ENCODE measurements around the gene SPOCK1.

Gene SPOCK1

GRCh38 chr5:137215780-137216179 is 283.3 kb downstream of the SPOCK1 start:
- no peak for DNase-seq

DNA sequence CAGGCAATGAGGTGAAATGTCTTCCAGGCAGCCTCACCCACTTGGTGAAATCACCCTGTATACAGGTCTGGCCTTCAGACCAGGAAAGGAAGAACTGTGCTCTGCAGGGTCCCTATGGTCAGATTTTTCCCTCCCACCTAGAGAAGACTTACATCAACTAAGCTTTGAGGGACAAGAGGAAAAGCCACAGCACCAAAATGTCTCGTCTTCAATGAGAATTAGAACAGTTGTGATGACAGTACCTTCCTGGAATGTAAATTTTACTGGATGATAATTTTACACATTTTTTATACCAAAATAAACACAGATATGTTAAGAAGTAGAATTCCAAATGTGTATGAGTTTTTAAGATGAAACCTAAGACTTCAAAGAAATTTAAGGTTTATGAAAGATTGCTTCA is 283.9 kb downstream of the SPOCK1 start:
- DNase-seq, result no peak

DNA sequence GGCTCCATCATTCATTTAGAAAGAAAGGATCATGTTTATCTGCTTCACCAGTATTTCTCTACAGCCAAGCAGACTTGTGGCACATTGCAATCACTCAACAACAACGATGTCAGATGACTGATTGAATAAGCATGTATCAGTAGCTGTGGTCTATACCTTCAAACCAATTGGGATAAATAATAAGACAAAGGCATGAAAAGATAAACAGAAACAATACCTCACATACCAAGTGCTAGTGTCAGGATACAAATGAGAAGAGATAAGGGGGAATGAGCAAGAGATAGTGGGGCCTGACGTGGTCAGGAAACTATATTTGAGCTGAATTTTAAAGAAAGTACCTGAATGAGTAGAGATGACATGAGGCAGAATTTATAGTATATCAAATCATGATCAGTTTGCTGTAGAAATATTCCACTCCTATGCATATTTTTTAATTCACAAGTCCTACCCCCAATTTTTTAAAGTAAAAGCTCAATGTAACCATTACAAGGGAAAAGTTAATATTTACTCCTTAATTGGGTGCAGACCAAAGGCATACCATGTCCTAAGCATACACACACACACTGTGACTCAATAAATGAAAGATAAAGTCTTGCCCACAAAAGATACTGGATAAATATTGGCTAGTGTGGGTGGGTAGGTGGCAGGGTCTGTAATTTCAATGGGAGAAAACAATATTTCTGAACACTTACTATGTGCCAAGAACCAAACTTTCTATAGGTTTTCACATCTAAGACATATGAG is 284.5 kb downstream of the SPOCK1 start:
- no peak for DNase-seq

DNA sequence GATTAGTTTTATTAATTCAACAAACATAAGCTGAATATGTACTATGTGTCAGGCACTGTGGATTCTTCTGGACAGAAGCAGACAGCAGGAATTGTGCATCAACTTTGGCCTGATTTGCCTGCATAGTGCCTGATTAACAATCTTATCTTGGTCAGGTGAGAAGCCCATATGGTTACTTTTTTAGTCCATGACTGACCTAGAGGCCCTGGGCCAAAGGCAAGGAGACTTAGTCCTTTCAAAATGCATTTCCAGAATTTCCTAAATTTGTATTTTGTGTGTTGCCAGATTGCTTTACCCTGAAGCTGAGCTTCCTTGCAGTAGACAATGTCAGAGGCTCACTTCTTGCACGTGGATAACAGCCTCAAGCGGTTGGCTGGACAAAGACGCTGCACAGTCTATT is 286.7 kb downstream of the SPOCK1 start:
- DNase-seq, result no peak

DNA sequence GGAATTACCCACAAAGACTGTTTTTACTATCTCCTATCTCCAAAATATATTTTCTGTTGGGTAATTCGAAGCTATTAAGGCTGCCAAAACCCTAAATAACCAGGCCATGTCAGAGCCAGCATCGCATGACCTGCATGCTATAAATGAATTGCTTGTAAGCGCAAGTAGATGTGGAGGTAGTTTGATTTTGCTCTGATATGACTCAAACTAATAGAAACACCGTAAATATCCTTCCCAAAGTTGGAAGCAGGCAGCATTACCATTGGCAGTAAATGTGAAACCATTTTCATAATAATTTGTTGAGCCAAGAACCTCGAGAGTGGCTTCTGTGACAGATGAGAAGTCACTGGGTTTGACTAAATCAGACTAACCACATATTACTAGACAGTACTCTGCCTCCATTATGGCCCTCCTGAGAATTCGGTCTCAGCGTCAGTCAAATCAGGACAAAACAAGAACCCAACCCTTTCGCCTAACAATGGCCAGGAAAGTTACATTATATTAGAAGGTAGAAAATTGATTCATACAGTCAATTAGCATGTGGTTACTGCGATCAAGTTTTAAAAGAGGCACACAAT is 289.8 kb downstream of the SPOCK1 start:
- DNase-seq, result no peak

DNA sequence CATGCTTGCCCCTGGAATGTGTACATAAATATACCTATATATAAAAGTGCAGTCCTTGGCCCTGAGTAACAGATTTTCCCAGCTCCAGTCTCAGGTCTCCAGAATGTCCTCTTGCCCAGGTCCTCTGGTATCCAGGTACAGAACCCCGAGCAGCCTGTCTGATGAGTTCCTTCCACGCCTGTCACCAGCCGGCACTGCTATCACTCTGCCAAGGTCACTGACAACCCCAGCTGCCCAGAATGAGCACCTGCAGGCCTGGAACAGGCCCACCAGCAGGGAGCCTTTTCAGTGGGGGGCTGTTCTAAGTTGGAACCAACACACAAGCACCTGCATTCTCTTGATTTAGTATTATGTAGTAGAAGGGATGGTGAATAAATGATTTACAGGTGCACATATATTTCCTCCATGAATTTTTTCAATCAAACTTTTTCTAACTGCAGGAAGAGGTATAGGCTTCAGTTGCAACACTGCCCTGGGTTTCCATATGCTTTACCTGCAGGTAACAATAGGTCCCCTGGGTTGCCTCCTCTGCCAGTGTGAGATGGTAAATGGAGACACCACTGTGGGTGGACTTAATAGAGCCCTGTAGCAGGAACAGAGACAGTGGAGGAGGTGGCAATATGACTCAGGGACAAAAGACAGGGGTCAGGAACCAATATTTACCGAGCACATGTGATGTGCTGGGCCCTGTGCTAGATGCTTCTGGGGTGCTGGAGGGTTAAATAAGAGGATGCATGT is 291.9 kb downstream of the SPOCK1 start:
- DNase-seq, result no peak

GRCh38 chr5:137206030-137206715 is 293.0 kb downstream of the SPOCK1 start:
- no peak for DNase-seq

- no peak for DNase-seq
These were observed 293.7 kb downstream of the SPOCK1 start for GRCh38 chr5:137205231-137206027.

- DNase-seq, result no peak
These were observed 296.0 kb downstream of the SPOCK1 start for GRCh38 chr5:137203011-137203632.

DNA sequence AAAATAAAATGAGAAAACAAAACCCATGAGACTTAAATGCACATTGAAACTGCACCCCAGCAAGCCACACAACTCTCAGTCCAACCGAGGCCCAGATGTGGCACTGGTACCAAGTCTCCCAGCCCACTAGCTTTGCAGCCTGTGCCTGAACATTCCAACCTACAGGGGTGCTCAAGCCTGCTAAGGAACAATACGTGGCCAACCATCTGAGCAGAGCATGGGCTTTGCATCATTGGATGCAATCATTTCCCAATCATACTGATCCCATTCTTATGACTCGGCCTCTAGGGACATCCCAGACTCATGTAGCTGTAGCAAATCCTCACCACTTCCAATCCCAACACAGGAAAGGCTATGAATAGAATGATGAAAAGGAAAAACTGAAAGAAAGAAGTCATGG is 297.2 kb downstream of the SPOCK1 start:
- DNase-seq, result no peak

- no peak for DNase-seq
These were observed 298.0 kb downstream of the SPOCK1 start for GRCh38 chr5:137200906-137201700.

- DNase-seq, result no peak
These were observed 299.2 kb downstream of the SPOCK1 start for GRCh38 chr5:137199966-137200365.

- DNase-seq, result no peak
These were observed 299.9 kb downstream of the SPOCK1 start for GRCh38 chr5:137199201-137199600.

DNA sequence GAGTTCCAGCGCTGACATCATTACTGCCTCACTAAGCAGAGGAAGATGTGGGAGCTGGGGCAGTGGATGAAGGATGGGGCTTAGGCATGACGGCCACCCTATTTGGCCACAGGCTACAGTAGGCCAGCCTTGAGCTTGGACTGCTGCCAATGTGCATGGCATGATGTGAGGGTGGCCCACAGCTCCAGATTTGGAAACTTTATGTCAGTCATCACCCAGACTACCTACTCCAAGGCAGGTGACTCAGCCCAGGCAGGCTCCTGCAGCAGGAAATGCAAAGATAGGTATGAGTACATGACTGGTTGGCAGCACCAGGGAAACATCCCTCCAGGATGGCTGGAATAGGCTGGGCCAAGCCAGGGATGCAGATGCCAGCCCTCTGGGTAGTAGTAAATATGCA is 303.6 kb downstream of the SPOCK1 start:
- DNase-seq, result no peak

GRCh38 chr5:137194300-137194699 is 304.8 kb downstream of the SPOCK1 start:
- DNase-seq, result no peak

GRCh38 chr5:137192293-137192743 is 306.8 kb downstream of the SPOCK1 start:
- no peak for DNase-seq

DNA sequence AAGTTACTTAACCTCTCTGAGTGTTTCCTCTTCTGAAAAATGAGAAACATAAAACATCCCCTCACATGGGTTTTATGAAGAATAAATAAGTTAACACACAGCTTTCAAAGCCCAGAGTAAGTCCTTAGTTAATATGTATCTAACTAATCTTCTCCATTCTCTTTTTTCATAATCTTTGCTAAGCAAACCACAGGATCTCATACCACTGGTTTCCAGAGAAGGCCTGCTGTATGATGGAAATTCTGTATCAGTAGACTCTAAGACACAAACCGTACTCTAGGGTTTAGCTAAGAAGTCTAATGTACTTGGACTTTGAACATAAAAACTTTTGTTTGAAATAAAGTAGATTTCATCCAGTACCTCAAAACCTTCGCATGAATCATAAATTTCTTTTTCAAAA is 307.9 kb downstream of the SPOCK1 start:
- no peak for DNase-seq

DNA sequence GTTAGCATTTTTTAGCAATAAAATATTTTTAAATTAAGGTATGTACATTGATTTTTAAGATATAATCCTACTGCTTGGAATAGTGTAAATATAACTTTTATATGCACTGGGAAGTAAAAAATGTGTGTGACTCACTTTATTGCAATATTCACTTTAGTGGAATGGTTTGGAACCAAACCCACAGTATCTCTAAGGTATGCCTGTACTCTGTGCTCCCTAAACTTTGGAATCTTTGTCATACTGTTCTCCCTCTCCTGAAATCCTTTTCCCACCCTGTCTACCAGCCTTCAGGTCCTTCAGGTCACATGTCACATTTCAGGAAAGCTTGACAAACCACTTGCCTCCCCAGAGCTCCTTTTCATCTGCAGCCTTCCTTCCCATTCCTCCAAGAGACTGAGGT is 308.7 kb downstream of the SPOCK1 start:
- no peak for DNase-seq

DNA sequence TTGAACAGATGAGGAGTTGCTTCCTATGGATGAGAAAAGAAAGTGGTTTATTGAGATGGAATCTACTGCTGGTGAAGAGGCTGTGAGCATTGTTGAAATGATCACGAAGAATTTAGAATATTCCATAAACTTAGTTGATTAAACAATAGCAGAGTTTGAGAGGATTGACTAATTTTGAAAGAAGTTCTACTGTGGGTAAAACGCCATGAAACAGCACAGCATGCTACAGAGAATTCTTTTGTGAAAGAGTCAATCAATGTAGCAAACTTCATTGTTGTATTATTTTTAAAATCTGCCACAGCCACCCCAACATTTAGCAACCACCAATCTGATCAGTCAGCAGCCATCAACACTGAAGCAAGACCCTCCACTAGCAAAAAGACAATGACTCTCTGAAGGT is 309.1 kb downstream of the SPOCK1 start:
- no peak for DNase-seq

GRCh38 chr5:137188566-137188965 is 310.6 kb downstream of the SPOCK1 start:
- DNase-seq, result no peak

DNA sequence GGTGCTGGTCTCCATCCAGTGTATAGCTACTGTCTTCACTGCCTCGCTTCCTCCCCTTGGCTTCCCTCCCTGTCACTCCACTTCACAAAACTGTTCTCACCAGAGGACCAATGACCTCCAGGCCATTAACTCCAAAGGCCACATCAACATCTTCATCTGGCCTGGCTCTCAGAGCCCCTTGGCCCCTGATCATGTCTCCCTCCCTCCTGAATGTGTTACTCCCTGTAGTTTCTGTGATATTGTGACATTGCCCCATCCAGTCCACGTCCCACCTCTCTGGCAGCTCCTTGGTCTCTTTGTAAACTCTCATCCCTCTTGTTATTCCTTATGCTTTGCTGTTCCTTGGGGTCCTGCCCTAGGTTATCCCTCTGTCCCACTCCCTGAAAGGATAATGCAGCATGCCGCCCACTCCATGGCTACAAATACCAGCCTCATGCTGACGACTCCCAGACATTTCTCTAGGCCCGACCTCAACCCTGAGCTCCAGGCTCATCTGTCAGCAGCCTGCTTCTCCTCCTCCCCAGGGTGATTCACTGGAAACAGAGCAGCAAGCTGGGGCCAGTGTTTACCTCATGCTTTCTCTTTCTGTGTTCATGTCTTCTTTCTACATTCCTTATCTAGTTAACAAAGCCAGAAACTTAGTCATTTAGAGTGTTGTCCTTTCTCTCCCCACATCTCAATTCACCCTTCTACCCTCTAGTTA is 312.2 kb downstream of the SPOCK1 start:
- DNase-seq, result no peak
